ENCODE results near the gene COL6A3.
"Not testable (repeated sequence)": the region's sequence is repeated elsewhere in the genome, so short reads cannot be mapped to it uniquely, and the experiment has no call there.

The COL6A3 gene

DNA sequence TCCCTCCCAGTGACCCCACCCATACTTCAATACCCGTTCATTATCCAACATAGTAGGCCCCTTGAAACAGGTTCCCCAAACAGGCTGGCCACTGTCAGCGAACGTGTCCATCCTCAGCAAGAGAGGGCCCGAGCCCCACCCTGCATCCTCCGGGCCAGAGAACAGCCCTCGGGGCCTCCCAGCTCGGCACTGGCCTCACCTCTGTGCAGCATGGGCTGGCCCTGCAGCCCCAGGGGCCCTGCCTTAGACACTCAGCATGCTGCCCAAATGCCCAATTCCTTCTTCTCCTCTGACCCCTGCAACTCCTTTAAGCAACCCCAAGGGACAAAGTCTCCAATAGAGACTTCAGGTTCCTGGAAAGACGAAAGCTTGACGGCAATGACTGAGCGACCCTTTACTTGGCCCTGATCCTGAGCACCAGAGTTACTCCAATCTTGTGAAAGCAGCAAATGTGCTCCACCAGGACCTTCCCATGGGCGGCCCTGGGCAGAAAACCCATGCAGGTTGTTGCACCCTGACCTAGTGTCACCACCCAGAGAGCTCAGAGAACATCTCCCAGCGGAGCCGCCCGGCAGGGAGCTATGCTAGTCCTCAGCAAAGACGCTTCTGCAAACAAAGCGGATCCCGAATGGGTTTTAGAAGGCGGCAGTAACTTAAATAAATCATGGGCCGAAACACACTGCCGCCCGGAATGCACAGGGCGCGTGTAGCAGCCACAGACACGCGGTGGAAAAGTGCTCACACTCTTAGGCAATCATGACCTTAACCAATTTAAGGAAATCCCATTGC, 782 bp downstream of the COL6A3 start:
- no peak for DNase-seq (ENCODE audit: low read depth)

- no peak for DNase-seq (ENCODE audit: low read depth)
Measured at GRCh38 chr2:237412646-237412987, 1.3 kb downstream of the COL6A3 start.

DNA sequence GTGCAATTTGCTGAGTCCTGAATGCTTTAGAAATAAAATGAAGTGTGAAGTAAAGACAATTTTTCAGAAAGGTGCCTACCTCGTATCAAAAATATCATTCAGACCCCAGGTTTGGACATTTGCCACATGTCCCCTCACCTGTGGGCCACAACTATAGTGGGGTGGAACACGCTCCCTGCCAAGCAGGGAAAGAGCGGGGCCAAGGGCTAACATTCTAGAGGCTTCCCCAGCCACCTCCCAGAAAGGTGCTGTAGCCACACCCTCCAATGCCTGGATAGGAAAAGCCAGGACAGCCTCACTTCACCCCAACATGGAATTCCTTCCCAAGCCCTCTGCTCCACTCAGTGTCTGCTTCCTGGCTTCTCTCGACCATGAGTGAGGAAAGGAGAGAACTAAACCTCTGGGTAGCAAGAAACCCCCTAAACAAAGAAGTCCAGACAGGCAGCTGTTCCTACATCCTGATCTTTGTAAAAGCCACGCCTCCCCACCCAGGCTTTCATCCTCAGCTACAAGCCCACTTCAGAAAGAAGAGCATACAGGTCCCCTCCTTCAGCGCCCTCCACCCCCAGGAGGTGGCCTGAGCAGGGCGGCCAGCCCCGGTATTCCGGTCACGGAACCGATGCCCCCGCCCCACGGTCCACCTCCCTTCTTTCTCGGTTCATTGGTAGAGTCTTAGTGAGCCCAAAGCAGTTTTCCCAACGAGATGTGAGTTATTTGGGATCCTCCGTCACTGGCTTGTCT, 2.1 kb downstream of the COL6A3 start:
- DNase-seq (ENCODE audit: low read depth) = no peak

GRCh38 chr2:237411092-237411601, 2.8 kb downstream of the COL6A3 start:
- no peak for DNase-seq (ENCODE audit: low read depth)

DNA sequence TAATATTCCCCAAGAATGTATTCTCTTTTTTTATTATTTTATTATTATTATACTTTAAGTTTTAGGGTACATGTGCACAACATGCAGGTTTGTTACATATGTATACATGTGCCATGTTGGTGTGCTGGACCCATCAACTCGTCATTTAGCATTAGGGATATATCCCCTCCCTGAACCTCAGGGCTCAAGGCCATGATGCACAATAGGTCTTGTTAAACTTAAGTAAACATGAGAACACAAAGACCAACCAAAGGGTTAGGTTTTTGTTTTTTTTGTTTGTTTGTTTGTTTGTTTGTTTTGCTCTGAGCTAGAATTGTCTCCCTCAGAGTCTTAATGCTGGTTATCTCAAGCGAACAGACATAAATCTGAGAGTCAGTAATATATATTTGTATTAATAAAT, 4.7 kb downstream of the COL6A3 start:
- DNase-seq (ENCODE audit: low read depth) = not testable (repeated sequence)

DNA sequence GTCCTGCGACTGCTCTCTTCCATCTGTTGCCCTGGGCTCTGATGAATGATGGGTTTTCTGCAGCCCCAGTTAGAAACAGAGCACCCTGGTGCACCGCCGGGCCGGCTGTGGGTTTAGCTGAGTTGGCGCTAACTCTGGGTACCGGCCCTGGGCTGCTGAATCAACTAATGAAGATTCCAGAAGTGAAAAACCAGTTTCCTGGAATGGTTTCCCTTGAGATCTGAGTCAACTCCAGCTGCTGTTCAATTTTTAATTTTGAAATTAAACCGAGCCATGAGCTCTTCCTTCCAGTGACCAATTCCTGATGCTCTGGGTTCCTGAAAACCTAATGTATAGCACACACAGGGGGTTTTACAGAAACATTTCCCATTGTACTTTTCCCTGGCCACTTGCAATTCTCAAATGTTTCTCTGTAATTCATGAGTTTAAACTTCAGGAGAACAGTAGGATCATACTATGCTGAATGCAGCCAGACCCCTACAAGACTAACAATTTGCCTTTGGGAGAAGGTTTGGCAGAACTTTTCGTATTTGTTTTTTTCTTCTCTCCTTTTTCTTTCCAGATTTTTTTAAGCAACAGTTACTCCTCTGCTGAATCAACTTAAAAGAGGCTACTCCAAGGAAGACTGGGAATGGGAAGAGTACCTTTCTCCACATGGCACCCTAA, 5.5 kb downstream of the COL6A3 start:
- DNase-seq (ENCODE audit: low read depth) = no peak

GRCh38 chr2:237407700-237408099, 6.3 kb downstream of the COL6A3 start:
- no peak for DNase-seq (ENCODE audit: low read depth)

DNA sequence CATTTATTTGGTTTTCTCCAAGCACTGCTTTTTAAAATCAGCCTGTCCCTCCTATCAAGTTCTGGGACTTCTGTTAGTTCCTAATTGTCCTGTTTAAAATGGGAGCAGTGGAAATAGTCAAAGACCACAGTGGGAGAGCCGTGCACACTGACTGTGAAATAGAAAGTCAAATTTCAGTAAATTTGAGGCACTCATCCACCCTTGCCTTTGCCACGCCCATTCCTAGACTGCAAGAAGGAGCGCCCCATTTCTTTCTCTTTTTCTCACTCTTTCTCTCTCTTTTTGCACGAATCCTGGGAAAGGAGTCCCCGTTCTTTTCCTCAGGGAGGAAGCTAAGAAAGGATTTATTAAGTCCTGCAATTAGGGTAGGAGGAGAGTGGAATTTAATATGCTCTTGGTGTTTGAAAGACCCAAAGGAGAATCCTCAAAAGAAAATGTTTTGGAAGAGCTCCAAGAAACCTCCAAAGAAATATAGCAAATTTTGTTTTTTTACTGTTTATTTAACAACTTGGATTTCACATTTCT, 7.5 kb downstream of the COL6A3 start:
- DNase-seq (ENCODE audit: low read depth) = no peak

DNA sequence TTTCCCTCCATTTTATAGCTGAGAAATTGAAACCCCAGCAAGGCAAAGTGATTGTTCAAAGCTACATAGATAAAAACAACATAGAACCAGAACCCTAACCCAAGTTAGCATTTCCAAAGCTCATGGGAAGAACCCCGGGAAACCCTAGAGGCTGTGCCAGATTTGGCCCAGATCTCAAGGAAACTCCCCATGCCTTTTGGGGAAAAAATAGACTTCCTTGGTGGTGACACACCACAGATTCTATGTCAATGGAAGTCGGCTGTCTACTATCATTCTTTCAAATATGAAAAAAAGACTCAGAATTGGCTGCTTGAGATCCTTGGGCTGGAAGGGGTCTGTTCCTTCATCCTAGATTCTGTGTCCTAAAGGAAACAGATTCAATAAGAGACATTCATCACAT, 8.4 kb downstream of the COL6A3 start:
- DNase-seq (ENCODE audit: low read depth) = no peak

- no peak for DNase-seq (ENCODE audit: low read depth)
Measured at GRCh38 chr2:237405006-237405559, 8.9 kb downstream of the COL6A3 start.

- no peak for DNase-seq (ENCODE audit: low read depth)
Measured at GRCh38 chr2:237404413-237404812, 9.6 kb downstream of the COL6A3 start.

DNA sequence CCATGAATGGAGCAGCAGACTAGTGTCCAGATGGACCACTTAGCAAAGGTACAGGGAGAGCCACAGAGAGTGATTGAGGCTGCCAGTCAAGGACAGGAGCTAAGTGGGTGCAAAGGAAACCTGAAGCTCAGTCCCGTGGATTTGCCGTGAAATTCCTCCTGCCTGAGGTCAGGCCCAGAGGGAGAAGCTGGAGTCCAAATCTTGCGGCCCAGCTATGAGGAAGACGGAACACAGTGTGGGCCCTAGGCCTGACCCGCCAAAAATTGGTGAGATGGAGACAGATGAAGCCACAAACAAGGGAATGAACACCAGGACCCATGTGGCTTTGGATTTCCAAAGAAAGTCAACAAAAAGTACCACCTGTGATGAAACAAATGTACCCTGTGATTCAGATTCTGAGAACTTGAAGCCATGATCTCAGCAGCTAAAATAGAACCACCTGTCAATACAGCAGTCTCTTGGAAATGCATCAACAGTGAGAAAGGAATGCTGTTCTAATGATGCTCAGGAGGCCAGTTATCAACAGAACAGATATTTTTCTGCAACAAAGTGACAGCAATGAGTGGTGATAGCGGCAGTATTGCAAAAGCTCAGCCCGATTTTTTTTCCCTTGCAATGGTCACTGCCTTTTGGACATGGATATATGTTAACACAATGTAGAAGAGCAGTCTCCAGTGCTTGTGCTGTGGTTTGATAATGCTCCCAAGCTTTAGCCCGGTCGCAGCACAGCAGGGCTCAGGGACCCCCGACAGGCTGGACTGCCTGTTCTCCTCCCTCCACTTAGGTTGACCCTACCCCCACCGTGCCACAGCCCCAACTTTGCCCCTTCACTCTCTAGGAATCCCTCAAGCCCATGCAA, 10.7 kb downstream of the COL6A3 start:
- DNase-seq (ENCODE audit: low read depth) = no peak

GRCh38 chr2:237400199-237400598, 13.8 kb downstream of the COL6A3 start:
- DNase-seq (ENCODE audit: low read depth) = no peak

GRCh38 chr2:237397072-237397471, 16.9 kb downstream of the COL6A3 start:
- DNase-seq (ENCODE audit: low read depth) = no peak

DNA sequence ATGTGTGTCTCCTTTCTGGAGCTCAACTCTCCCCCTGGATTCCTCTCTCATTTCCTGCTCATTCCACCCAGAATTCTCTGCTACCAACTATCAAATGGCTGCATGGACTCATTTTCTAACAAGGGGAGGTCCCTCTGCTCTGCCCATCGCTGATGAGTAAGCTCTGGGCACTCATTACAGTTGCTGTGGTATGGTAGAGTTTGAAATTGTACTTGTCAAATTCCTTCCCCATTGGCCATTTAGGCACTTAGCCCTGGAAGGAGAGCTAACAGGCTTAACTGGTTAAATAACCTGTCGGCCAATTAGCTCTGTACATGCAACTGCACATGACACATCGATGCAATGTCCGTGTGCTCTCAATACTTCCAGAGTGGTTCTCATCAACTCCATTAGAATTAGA, 20.4 kb downstream of the COL6A3 start:
- DNase-seq (ENCODE audit: low read depth) = no peak

DNA sequence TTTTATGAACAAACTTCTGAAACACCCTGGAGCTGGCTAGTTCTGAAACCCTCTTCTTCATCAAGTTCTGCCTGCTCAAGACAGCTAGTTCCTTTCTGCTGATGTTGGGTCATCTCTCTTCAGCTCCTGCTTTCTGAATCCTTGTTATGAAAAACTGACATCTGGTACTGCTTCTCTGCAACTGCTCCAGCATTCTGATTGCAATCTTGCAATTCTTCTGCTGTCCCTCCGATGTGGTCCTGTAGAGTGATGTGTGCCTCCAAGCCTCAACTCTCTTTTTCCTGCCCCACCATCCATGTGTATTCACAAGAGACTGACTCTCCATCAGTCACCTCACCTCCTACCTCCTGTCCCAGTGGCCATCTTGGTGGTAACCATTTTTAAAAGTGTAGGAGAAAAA, 21.8 kb downstream of the COL6A3 start:
- no peak for DNase-seq (ENCODE audit: low read depth)

- no peak for DNase-seq (ENCODE audit: low read depth)
Measured at GRCh38 chr2:237391140-237391539, 22.8 kb downstream of the COL6A3 start.

DNA sequence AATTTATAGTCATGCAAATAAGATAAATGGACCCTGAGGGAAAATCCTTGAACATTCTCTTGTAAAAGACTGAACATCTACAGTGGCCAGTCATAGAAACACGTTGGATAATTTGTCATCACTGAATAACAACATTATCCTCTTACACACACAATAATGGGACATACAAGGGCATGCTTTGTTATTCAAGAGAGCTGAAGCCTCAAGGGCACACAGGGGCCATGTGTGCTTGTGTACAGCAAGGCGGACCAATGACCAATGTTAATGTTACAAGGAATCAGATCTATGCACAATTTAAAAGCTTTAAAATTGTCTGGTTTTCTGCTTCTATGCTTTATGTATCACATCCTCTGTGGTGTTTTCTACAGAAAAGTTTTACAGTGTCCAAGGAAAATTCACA, 23.7 kb downstream of the COL6A3 start:
- no peak for DNase-seq (ENCODE audit: low read depth)

DNA sequence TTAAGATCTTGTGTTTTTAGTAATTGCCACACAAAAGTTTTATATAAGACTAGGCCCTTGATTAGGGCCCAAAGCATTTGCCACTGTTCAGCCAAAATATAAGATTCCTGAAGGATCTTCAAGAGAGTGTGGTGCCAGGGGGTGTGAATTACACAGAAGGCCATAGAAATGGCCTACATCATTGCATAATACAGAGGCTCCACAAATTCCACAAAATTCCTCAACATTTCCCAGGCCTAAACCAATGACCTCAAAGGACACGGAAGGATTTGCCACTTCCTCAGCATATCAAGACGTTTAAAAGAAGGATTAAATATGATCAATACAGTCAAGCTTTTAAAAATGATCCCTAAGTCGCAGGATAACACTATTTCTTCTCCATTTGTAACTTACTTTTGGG, 24.1 kb downstream of the COL6A3 start:
- DNase-seq (ENCODE audit: low read depth) = no peak

- no peak for DNase-seq (ENCODE audit: low read depth)
Measured at GRCh38 chr2:237388036-237388435, 25.9 kb downstream of the COL6A3 start.

GRCh38 chr2:237384672-237385020, 29.3 kb downstream of the COL6A3 start:
- DNase-seq (ENCODE audit: low read depth) = no peak

Data from activated T-cell treated with anti-CD3 and anti-CD28 coated beads for 24 hours (primary cell).